Cardiac fibroblast (primary cell): Measurements from ENCODE around the gene GJA1.
"Not testable (repeated sequence)": the region's sequence is repeated elsewhere in the genome, so short reads cannot be mapped to it uniquely, and the experiment has no call there.

ENCODE experiments used
- DNase-seq, 2 donors: peaks; one replicate each; pipeline versions ENCODE4 v3.0.0 to v3.0.0-alpha.2; 2010; ENCODE audit warnings: low read depth in 2 of 2
- H3K4me3 ChIP-seq, 2 donors: replicated peaks in 1 of 2; 1 replicate in 1 of 2; 2 replicates in 1 of 2; pipeline ENCODE4 v1.5.1; 2011; ENCODE audit warnings: low read depth in 2 of 2, low read length in 2 of 2, mild to moderate bottlenecking in 2 of 2, moderate library complexity in 1 of 2
- TF ChIP-seq, protein P1 (sequence below): IDR thresholded peaks from one replicate; pipeline ENCODE4 v1.5.1; 2011; ENCODE audit warnings: low read depth, mild to moderate bottlenecking, low read length, inconsistent platforms

Gene GJA1

GRCh38 chr6:121428872-121429756 is 6.3 kb upstream of the GJA1 start:
- TF ChIP-seq, protein P1, sequence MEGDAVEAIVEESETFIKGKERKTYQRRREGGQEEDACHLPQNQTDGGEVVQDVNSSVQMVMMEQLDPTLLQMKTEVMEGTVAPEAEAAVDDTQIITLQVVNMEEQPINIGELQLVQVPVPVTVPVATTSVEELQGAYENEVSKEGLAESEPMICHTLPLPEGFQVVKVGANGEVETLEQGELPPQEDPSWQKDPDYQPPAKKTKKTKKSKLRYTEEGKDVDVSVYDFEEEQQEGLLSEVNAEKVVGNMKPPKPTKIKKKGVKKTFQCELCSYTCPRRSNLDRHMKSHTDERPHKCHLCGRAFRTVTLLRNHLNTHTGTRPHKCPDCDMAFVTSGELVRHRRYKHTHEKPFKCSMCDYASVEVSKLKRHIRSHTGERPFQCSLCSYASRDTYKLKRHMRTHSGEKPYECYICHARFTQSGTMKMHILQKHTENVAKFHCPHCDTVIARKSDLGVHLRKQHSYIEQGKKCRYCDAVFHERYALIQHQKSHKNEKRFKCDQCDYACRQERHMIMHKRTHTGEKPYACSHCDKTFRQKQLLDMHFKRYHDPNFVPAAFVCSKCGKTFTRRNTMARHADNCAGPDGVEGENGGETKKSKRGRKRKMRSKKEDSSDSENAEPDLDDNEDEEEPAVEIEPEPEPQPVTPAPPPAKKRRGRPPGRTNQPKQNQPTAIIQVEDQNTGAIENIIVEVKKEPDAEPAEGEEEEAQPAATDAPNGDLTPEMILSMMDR, result no peak
- DNase-seq, result no peak
- H3K4me3 ChIP-seq, result no peak overlapping the region

DNA sequence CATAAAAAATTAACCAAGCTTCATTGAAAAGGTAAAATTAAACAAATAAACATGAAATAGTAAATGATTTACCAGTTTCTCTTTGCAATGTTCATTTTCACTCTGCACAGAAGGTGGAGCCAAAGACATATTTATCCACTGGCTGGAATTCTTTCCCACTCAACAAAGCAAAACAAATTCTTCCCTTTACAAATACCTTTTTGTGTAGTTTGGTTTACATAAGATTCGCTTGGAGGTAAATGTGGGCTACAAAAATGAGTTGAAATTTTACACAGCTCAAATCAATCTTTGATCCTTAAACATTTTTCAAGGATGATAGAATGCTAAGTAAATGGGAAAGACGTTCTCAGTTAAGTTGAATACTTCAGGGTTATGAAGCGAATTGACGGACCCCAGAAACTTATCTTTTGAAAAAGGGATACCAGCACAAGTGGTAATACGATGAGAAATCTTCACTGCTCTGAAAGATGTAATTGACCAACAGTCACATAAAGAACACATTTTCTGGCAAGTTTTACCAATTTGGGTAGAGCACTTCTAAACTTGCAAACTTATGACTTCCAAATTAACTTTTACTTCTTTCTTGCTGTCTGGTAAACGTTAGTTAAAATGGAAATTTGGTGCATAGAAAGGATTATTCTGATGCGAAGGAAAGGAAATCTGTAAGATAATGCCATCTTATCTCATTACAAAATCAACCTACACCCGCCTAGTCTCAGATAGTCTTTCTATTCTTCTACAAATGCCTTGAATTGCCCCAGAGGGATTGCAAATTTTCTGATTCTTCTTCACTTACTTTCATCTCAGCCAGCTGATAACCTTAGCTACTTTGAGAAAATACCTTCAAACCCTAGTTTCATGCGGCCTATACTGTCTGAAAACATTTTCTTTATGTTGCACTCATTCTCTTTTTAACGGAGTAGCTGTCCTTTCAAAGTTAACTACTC is 4.7 kb upstream of the GJA1 start:
- TF ChIP-seq, protein P1, result peak; percentile 50
- H3K4me3 ChIP-seq, result no peak overlapping the region
- peak; percentile 71 to 79 for DNase-seq

GRCh38 chr6:121431776-121432175 is 3.7 kb upstream of the GJA1 start:
- DNase-seq, H3K4me3 ChIP-seq: not testable (repeated sequence)

GRCh38 chr6:121434037-121434770 is 1.2 kb upstream of the GJA1 start:
- TF ChIP-seq, protein P1, result no peak
- no peak overlapping the region for H3K4me3 ChIP-seq
- DNase-seq, result no peak

GRCh38 chr6:121436274-121436857 is 920 bp downstream of the GJA1 start:
- TF ChIP-seq, protein P1, result no peak
- peak; percentile 27 to 38 for DNase-seq
- peak overlapping the region; percentile 74 to 76 for H3K4me3 ChIP-seq

- DNase-seq, result peak; percentile 68 to 73
- TF ChIP-seq, protein P1, result no peak
- H3K4me3 ChIP-seq, result peak overlapping the region; percentile 74 to 76
Measured at GRCh38 chr6:121436960-121437850, 1.8 kb downstream of the GJA1 start.
